ENCODE measurements around the gene PRRT1B.

- TF ChIP-seq ZNF274 (IDR thresholded peaks at IDR 0.05; ENCODE audit: low read depth, low read length) (no peak), YY1 (IDR thresholded peaks at IDR 0.05; ENCODE audit: insufficient read depth, insufficient read length) (no peak)
Observed at GRCh38 chr9:131577005-131578000, 32.0 kb downstream of the PRRT1B start.
